ENCODE data around the gene CALD1. TPM values are rescaled to one million over a fixed set of nuclear protein-coding genes. Genes with fewer than 3 reads are reported as not detected.

Gene CALD1
- total RNA-seq, 2 donors from 2014 or later: 307 to 314 TPM

DNA sequence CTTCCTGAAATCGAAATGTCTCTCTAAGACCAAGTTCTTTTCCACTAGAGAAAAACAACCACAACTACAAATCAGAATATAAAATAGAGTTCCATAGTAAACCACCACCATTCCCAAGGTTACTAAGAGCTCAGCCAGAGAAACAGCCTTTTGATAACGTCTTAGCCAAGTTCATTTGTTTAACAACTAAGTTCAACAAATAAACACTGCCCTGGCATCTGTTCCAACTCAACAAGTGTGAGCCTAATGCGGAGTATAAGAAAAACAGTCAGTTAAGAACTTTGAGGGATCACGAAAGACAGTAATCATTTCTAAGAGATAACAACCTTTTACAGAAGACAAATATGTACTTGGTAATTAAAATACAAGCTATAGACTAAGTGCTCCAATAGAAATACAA, 77.3 kb downstream of the CALD1 start:
- H3K4me3 ChIP-seq: no peak overlapping the region
- intact Hi-C loops (cut with DNase I): no loop called here
- peak; percentile 46 for DNase-seq (ENCODE audit: low spot score)
- 31% methylated on average over 4 of the region's 4 CpGs for WGBS
- peak overlapping the region; percentile 64 for H3K27ac ChIP-seq
- H3K36me3 ChIP-seq: no peaks in the 10 kb centered on the region
- no peaks in the 10 kb centered on the region for H3K9me3 ChIP-seq
- no peaks in the 10 kb centered on the region for H3K27me3 ChIP-seq (replicated peaks; ENCODE audit: insufficient read depth)
- TF ChIP-seq, protein P1, sequence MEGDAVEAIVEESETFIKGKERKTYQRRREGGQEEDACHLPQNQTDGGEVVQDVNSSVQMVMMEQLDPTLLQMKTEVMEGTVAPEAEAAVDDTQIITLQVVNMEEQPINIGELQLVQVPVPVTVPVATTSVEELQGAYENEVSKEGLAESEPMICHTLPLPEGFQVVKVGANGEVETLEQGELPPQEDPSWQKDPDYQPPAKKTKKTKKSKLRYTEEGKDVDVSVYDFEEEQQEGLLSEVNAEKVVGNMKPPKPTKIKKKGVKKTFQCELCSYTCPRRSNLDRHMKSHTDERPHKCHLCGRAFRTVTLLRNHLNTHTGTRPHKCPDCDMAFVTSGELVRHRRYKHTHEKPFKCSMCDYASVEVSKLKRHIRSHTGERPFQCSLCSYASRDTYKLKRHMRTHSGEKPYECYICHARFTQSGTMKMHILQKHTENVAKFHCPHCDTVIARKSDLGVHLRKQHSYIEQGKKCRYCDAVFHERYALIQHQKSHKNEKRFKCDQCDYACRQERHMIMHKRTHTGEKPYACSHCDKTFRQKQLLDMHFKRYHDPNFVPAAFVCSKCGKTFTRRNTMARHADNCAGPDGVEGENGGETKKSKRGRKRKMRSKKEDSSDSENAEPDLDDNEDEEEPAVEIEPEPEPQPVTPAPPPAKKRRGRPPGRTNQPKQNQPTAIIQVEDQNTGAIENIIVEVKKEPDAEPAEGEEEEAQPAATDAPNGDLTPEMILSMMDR (IDR thresholded peaks at IDR 0.05): no peak
- TF ChIP-seq POLR2AphosphoS5 (IDR thresholded peaks at IDR 0.05) (peak; percentile 67), POLR2A (IDR thresholded peaks at IDR 0.05) (no peak)
- H3K4me1 ChIP-seq (replicated peaks): peaks cover 30% of the 10 kb centered on the region

DNA sequence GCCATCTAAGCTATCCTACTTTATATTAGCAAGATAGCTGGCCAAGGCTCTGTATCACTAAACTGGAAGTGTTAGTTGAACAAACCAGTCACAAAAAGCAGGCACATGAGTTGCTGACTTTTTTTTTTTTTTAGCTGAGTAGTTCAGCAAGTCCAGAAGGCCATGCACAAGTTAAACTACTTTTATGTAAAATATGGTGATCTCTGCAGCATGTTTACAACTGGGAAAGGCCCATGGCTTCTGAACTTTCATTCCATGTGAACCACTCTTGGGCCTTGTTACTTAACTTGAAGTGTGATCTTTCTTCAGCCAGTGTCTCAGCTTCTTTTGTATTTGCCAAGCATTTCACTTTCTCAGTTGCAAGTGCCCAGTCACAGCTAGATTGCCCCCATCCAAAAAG, 78.5 kb downstream of the CALD1 start:
- no peak overlapping the region for H3K4me3 ChIP-seq
- TF ChIP-seq POLR2AphosphoS5 (IDR thresholded peaks at IDR 0.05): peak; percentile 7
- TF ChIP-seq, protein P1 (IDR thresholded peaks at IDR 0.05): no peak
- peak overlapping the region; percentile 21 to 64 for H3K27ac ChIP-seq
- intact Hi-C loops (cut with DNase I): no loop called here
- H3K27me3 ChIP-seq (replicated peaks; ENCODE audit: insufficient read depth): no peaks in the 10 kb centered on the region
- DNase-seq (ENCODE audit: low spot score): no peak
- H3K36me3 ChIP-seq: no peaks in the 10 kb centered on the region
- H3K9me3 ChIP-seq: no peaks in the 10 kb centered on the region
- H3K4me1 ChIP-seq (replicated peaks): peaks cover 23% of the 10 kb centered on the region

DNA sequence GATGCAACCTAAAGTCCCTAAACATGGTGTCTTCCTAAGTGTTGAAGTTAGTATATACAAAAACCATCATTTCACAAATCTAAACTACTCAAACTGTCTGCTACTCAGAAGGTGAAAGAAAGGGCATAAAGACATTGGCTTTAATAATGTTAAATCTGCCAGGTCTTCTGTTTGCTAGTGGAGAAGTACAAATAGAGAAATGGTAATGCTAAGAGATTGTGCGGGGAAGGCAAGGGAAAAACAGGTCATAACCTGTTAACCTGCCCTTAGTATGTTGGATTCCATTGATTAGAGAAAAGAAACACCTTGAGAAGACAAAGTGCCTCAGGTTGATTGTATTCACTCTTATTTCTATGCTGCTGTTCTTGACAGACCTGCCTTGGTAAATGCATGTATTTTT, 80.3 kb downstream of the CALD1 start:
- Histone ChIP-seq H3K27me3 (replicated peaks; ENCODE audit: insufficient read depth) (no peaks in the 10 kb centered on the region), H3K27ac (no peak overlapping the region), H3K4me3 (no peak overlapping the region), H3K4me1 (replicated peaks) (peaks cover 19% of the 10 kb centered on the region), H3K36me3 (no peaks in the 10 kb centered on the region), H3K9me3 (no peaks in the 10 kb centered on the region)
- intact Hi-C loops (cut with DNase I): no loop called here
- no peak for TF ChIP-seq POLR2A (IDR thresholded peaks at IDR 0.05)
- TF ChIP-seq, protein P1 (IDR thresholded peaks at IDR 0.05): no peak
- TF ChIP-seq POLR2AphosphoS5 (IDR thresholded peaks at IDR 0.05): no peak
- whole genome bisulfite sequencing: 58% methylated on average over 1 of the region's 1 CpG
- no peak for DNase-seq (ENCODE audit: low spot score)

DNA sequence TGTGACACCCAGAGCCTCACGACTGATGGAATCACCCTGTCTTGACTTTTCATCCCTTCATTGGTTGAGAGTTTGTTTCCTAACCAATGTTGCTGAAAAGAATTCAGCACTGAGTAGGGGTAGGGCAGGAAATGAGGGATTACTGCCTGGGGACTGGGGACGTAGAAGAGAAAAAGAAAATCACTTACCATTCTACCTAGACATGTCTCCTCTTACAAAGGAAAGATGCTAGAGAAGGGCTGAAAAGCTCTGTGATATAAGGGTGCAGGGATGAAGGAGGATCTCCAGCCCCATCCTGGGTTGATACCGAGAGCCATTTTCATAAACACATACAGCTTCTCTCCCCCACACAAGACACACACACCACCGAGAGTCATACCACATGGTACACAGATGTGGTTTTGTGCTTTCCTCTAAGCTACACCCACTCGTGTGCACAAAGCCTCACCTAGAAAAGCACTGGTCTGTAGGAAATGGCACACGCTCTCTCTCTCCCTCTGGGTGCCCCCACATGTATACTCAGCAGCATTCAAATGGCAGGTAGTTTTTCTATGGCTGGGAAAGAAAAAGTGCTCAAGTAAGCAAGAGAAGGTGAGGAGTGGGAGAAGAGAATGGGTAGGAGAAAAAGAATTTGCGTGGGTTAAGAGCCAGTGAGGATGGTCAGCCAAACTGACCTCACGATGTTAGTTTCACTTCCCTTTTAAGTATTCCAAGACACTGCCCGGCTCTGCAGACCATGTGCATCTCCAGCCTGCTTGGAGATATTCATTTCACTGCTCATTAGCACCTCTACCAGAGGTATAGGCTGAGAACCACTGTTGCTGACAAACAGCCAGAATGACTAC, 85.8 kb downstream of the CALD1 start:
- no peak for DNase-seq (ENCODE audit: low spot score)
- Histone ChIP-seq H3K4me1 (replicated peaks) (no peaks in the 10 kb centered on the region), H3K9me3 (no peaks in the 10 kb centered on the region), H3K36me3 (no peaks in the 10 kb centered on the region), H3K27me3 (replicated peaks; ENCODE audit: insufficient read depth) (no peaks in the 10 kb centered on the region), H3K27ac (peak overlapping the region; percentile 30 to 47), H3K4me3 (no peak overlapping the region)
- intact Hi-C loops (cut with DNase I): no loop called here
- TF ChIP-seq POLR2A (IDR thresholded peaks at IDR 0.05) (no peak), POLR2AphosphoS5 (IDR thresholded peaks at IDR 0.05) (no peak)
- TF ChIP-seq, protein P1 (IDR thresholded peaks at IDR 0.05): no peak
- 48% methylated on average over 9 of the region's 9 CpGs for WGBS

DNA sequence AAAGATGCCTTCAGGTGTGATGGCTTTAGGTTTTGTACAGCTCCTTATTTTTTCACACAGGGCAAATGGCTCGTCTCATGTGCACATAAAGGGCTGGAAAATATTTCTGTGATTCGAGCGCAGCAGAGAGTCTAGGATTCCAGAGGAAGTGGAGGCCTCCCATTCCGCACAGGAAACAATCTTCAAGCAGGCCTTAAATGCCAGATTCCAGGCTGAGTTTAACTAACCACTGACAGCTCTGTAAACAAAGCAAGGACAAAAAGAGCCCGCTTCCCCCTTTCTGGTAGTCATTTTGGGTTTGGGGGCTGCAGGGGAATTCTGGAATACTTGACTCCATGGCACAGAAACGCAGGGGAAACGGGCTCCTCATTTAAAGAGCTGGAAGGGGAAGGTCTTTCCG, 87.2 kb downstream of the CALD1 start:
- Histone ChIP-seq H3K36me3 (no peaks in the 10 kb centered on the region), H3K27me3 (replicated peaks; ENCODE audit: insufficient read depth) (no peaks in the 10 kb centered on the region), H3K27ac (peak overlapping the region; percentile 30 to 32), H3K4me1 (replicated peaks) (no peaks in the 10 kb centered on the region), H3K9me3 (no peaks in the 10 kb centered on the region), H3K4me3 (no peak overlapping the region)
- no peak for DNase-seq (ENCODE audit: low spot score)
- no peak for TF ChIP-seq POLR2A (IDR thresholded peaks at IDR 0.05)
- TF ChIP-seq, protein P1 (IDR thresholded peaks at IDR 0.05): no peak
- no peak for TF ChIP-seq POLR2AphosphoS5 (IDR thresholded peaks at IDR 0.05)
- intact Hi-C loops (cut with DNase I): no loop called here
- 33% methylated on average over 8 of the region's 8 CpGs for WGBS

All from prostate gland (tissue), 2 donors.